Measurements from ENCODE around the gene PPEF2.

PPEF2 gene

DNA sequence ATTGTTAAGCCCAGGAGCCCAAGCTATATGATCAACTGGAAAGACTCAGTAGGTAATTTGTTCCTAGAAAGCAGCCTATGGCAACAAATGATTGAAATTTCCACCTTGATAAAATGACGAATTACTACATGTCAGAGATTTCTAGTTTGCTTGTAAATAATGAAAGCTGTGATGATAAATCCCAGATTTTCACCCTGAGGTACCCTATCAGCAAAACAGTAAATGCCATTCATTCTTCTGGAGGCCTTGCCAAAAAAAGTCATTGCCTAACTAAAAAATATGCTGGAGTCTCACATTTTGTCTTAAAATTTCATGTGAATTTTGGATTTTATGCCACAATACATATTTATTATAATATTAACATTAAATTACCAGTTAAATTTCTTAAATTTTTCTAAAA is 71.3 kb downstream of the PPEF2 start:
- no peak for DNase-seq (ENCODE audit: low spot score)

DNA sequence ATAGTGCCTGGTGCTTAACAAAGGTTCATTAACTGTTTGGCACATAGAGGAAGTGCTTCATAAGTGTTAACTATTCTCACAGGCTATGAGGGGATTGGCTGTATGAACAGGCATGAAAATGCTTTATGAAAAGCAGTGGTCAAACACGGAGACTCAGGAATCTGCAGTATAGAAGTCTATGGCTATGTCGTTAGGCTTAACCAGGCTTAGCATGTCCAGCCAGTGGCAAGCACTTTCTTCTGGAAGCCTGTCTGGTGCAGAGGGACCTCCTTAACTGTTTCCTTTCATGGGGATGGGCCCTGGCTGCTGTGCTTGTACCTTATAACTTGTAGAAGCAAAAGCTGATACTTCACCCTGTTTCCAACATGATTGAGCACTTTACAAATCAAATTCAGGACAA is 78.4 kb downstream of the PPEF2 start:
- no peak for DNase-seq (ENCODE audit: low spot score)

DNA sequence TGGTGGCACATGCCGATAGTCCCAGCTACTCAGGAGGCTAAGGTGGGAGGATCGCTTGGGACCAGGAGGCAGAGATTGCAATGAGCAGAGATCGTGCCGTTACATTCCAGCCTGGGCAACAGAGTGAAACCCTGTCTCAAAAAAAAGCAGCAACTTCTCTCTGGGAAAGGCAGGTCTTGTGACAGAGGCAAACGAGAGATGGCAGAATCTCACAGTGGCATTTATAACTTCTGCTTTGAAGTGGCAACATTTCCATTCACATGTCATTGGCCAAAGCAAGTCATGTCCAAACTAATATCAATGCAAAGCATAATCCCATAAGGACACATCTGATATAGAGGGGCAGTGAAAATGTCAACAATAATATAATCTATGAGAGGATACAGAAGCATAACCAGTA is 79.8 kb downstream of the PPEF2 start:
- DNase-seq (ENCODE audit: low spot score), result no peak

DNA sequence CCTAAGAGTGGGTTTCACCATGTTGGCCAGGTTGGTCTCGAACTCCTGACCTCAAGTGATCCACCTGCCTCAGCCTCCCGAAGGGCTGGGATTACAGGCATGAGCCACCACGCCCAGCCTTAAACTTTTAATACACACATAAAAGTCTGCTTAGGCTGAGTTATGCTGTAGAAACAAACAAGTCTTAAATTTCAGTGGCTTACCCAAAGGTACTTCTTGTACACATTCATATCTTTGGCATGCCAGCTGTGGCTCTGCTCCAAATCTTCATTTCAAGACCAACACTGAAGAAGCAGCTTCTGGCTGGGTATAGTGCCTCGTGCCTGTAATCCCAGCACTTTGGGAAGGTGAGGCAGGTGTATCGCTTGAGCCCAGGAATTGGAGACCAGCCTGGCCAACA is 80.3 kb downstream of the PPEF2 start:
- DNase-seq (ENCODE audit: low spot score), result no peak

DNA sequence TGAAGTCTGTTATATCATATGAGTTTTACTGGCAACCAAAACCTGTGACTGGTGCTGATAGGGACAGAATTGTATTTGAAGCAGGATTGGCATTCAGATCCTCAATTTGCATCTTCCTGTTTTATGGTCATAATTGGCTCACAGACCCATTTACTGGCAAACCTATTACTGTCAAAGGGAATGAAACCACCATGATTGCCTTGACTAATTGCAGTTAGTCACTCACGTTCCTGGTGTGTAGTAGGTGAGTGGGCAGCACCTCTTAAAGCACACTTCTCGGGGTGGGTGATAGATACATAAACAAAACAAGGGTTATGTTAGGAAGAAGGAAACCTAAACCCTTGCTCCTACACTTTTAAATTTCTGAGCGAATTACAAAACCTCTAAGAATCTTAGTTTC is 81.0 kb downstream of the PPEF2 start:
- DNase-seq (ENCODE audit: low spot score), result no peak

DNA sequence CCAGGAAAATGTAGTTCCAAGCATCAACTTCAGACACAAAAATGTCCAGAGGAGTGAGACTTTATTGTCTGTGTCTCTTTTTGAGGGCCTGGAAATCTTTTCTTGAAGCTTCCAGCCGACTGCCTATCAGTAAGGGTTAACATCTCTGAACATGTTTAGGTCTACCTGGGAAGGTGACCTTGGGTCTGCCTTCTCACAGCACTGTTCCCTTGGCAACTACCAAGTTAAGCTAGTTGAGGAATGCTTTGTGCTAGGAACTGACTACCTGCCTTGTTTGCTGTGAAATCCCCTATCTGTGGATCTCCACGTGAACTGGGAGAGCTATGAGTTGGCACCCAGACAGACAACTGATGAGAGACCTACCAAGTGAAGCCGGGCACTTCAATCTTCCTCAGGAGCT is 81.6 kb downstream of the PPEF2 start:
- DNase-seq (ENCODE audit: low spot score), result no peak

DNA sequence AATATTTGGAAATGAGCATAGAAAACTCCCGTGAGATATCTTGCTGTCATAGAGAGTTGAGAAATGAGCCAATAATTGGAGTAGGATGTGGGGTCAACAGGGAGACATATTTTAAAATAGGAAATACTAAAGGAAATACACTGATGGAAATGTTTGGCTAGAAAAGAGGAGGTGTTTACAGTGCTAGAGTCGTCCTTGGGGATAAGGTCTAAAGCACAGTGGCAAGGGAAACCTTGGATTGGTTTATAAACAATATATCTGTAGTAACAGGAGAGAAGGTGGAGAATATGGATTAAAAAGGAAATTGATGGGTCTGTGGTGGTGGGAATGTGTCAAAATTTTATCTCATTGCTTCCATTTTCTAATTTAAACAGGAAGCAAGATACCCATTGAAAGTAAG is 82.1 kb downstream of the PPEF2 start:
- no peak for DNase-seq (ENCODE audit: low spot score)

DNA sequence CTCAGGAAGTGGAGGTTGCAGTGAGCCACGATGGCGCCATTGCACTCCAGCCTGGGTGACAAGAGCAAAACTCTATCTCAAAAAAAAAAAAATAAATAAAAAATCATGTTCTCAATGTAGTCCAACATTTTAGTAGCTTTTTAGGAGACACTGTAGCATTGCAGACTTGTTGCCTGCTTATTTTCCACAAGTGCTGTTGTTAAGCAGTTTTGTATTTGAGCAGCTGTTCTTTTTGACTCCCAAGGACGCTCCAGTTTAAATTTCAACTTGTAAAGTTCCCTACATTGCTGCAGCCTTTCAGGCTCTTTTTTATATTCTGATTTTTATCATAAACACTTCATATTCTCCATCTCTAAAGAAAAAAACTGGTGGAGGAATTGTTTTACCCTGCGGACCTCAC is 83.1 kb downstream of the PPEF2 start:
- DNase-seq (ENCODE audit: low spot score), result no peak

DNA sequence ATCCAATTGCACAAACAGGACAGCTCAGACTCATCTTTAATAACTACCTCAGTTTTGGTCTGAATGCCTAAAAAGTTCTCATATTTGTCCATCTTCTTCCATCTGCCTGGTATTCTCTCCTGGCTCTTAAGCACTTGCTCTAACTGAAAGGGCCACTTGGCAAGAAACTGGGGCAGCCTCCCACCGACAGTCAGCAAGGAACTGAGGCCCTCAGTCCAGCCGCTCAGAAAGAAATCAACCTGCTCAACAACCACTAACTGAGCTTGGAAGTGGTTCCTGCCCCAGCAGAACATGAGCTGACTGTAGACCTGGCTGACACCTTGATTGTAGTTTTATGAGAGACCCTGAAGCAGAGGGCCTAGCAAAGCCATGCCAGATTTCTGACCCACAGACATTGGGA is 84.4 kb downstream of the PPEF2 start:
- DNase-seq (ENCODE audit: low spot score), result no peak
